NCI-H1694 (cell line): ENCODE measurements around the gene GNB2.
"Not testable (repeated sequence)": the region's sequence is repeated elsewhere in the genome, so short reads cannot be mapped to it uniquely, and the experiment has no call there.

ENCODE experiments used
- DNase-seq: peaks from one replicate; lab custom pipeline; 2025; lab: John Stamatoyannopoulos, UW

GNB2 gene

GRCh38 chr7:100696123-100696521 is 22.6 kb downstream of the GNB2 start:
- DNase-seq = no peak

GRCh38 chr7:100699018-100699417 is 25.5 kb downstream of the GNB2 start:
- no peak for DNase-seq

- DNase-seq = not testable (repeated sequence)
Observed at GRCh38 chr7:100701089-100701488, 27.5 kb downstream of the GNB2 start.

GRCh38 chr7:100705320-100705752 is 31.8 kb downstream of the GNB2 start:
- peak; percentile 30 for DNase-seq

GRCh38 chr7:100705753-100706671 is 32.5 kb downstream of the GNB2 start, which contains the start of gene POP7:
POP7 (plus strand) TSS chr7:100706121; CDS start chr7:100706831, 710 bp downstream.
- peak; percentile 97 for DNase-seq

GRCh38 chr7:100706672-100707311 is 33.3 kb downstream of the GNB2 start:
- no peak for DNase-seq

- no peak for DNase-seq
Observed at GRCh38 chr7:100708395-100708794, 34.9 kb downstream of the GNB2 start.

GRCh38 chr7:100710452-100710851 is 36.9 kb downstream of the GNB2 start:
- DNase-seq = no peak

GRCh38 chr7:100711369-100711768 is 37.8 kb downstream of the GNB2 start:
- no peak for DNase-seq

GRCh38 chr7:100714725-100715124 is 41.2 kb downstream of the GNB2 start:
- no peak for DNase-seq

GRCh38 chr7:100717073-100717472 is 43.5 kb downstream of the GNB2 start:
- not testable (repeated sequence) for DNase-seq

- no peak for DNase-seq
Observed at GRCh38 chr7:100719523-100720278, 46.2 kb downstream of the GNB2 start.

- DNase-seq = no peak
Observed at GRCh38 chr7:100720279-100720670, 46.7 kb downstream of the GNB2 start, which contains the start of gene EPO. EPO (plus strand) TSS chr7:100720468; CDS start chr7:100720981, 513 bp downstream.

- no peak for DNase-seq
Observed at GRCh38 chr7:100720671-100721504, 47.3 kb downstream of the GNB2 start.

- DNase-seq = no peak
Observed at GRCh38 chr7:100721505-100721812, 47.9 kb downstream of the GNB2 start.

- no peak for DNase-seq
Observed at GRCh38 chr7:100722480-100723212, 49.1 kb downstream of the GNB2 start.

- no peak for DNase-seq
Observed at GRCh38 chr7:100723732-100724275, 50.3 kb downstream of the GNB2 start.

GRCh38 chr7:100724364-100724763 is 50.8 kb downstream of the GNB2 start:
- DNase-seq = not testable (repeated sequence)

GRCh38 chr7:100726996-100727761 is 53.6 kb downstream of the GNB2 start:
- DNase-seq = no peak

GRCh38 chr7:100728196-100728595 is 54.7 kb downstream of the GNB2 start:
- DNase-seq = no peak
